ENCODE measurements around the gene SOCS1.
"Not testable (repeated sequence)": the region's sequence is repeated elsewhere in the genome, so short reads cannot be mapped to it uniquely, and the experiment has no call there.

The SOCS1 gene

GRCh38 chr16:11255737-11256660, at the start of gene SOCS1:
Gene SOCS1, minus strand, starts transcription at chr16:11256204. Its CDS starts 726 bp downstream, at chr16:11255478.
- DNase-seq = peak; percentile 86

GRCh38 chr16:11303405-11304138, 47.6 kb upstream of the SOCS1 start:
- no peak for DNase-seq

DNA sequence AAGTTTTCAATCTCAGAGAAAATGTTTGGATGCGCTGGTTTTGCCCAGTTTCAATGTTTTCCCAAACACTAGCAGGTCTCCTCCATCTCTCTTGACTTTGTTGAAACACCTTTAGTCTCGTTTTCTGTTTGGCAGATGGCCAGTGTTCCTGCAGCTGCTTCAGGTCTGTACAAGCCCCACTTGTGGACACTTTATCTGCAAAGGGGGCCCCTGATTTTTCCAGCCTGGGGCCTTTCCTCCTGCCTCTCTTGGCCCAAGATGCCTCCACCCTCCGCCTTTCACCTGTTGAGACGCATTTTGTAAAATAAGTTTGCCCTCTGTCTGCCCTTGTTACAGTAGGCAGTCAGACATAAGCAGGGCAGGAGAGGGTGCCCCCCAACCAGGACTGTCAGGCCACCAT, 47.0 kb upstream of the SOCS1 start:
- no peak for DNase-seq

DNA sequence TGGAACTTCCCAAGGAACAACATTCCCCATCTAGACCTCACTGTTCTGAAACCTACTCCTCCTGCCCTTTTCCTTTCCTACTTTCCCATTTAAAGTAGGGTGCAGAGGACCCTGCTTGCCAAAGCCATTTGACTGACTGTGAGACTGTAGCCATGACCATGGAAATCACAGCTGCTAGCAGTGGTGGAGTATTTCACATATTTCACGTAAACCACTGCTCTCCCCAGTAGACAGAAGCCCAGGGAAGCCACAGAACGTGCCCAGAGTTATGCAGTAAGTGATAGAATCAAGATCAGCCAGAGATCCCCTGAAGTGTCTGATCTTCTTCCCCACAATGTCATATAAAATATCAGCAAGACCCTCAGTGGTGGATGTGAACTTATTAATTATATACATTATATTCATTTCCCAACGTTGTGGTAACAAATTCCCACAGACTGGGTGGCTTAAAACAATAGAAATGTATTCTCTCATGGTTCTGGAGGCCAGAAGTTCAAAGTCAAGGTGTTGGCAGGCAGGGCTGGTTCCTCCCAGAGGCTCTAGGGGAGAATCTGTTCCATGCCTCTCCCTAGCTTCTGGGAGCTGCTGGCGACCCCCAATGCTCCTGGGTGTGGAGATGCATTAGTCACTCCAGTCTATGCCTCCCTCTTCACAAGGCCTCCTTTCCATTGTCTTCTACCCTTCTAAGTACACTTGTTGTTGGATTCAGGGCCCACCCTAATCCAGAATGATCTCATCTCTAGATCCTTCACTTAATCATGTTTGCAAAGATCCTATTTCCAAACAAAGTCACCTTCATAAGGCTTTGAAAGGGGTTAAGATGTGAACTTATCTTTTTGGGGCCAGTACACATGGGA, 45.9 kb upstream of the SOCS1 start:
- no peak for DNase-seq

GRCh38 chr16:11300560-11300892, 44.5 kb upstream of the SOCS1 start:
- no peak for DNase-seq

GRCh38 chr16:11299865-11300559, 44.0 kb upstream of the SOCS1 start:
- DNase-seq = no peak

GRCh38 chr16:11298950-11299547, 43.0 kb upstream of the SOCS1 start:
- DNase-seq = not testable (repeated sequence)

- no peak for DNase-seq
These were observed 42.3 kb upstream of the SOCS1 start for GRCh38 chr16:11298143-11298900.

- no peak for DNase-seq
These were observed 41.6 kb upstream of the SOCS1 start for GRCh38 chr16:11297492-11298142.

GRCh38 chr16:11296706-11297491, 40.9 kb upstream of the SOCS1 start:
- DNase-seq = no peak

GRCh38 chr16:11296351-11296705, 40.3 kb upstream of the SOCS1 start:
- no peak for DNase-seq

DNA sequence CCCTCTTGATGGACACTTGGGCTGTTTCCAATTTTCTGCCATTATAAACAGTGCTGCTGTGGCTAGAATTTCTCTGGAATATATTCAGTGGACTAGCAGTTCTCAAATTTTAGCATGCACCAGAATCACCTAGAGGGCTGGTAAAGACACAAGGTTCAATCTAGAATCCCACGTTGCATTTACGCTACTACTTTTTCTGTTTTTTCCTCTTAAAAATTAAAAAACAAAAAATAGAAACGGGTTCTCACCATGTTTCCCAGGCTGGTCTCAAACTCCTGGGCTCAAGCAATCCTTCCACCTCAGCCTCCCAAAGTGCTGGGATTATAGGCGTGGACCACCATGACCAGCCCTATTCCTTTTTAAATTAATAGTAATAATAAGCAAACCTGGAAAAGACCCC, 39.7 kb upstream of the SOCS1 start:
- no peak for DNase-seq

- DNase-seq = no peak
These were observed 36.2 kb upstream of the SOCS1 start for GRCh38 chr16:11292076-11292748.

GRCh38 chr16:11291091-11291703, 35.2 kb upstream of the SOCS1 start:
- no peak for DNase-seq

DNA sequence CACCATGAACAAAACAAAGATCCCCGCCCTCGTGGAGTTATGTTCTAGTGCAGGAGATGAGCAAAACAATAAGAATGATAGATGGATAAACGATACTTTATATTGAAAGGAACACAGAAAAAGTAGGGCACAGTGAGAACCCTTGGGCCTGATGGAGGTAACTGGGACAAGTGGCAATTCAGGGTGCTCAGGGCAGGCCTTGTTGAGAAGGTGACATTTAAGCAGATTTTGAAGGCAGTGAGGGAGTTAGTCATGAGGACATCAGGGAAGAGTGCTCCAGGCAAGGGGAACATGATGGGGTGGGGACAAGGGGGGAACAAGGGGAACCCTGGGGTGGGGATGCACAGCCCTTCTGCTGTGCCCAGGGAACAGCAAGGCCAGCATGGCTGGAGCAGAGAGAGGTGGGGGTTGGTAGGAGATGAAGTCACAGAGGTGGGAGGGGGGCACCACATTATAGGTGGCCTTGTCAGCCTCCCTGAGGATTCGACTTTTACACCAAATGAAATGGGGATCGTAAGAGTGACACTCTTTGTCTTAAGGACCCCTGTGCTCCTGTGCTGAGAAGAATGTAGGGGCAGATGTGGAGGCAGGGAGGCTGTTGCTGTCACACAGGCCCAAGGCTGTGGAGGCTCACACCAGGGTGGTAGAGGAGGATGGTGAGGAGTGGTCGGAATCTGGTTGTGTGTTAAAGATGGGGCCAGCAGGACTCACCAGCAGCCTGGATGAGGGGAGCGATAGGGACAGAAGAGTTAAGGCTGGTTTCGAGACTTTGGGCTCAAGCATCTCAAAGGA, 34.3 kb upstream of the SOCS1 start:
- no peak for DNase-seq

DNA sequence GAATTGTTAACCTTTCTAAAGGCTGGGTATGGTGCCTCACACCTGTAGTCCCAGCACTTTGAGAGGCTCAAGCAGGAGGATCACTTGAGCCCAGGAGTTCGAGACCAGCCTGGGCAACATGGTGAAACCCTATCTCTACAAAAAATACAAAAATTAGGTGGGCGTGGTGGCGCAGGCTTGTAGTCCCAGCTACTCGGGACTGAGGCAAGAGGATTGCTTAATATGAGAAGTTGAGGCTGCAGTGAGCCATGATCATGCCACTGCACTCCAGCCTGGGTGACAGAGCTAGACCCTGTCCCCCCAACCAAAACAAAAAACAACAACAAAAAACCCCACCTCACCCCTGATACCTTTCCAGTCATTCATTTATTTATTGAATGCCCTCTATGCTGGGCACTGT, 33.7 kb upstream of the SOCS1 start:
- not testable (repeated sequence) for DNase-seq

GRCh38 chr16:11289202-11289601, 33.2 kb upstream of the SOCS1 start:
- no peak for DNase-seq

DNA sequence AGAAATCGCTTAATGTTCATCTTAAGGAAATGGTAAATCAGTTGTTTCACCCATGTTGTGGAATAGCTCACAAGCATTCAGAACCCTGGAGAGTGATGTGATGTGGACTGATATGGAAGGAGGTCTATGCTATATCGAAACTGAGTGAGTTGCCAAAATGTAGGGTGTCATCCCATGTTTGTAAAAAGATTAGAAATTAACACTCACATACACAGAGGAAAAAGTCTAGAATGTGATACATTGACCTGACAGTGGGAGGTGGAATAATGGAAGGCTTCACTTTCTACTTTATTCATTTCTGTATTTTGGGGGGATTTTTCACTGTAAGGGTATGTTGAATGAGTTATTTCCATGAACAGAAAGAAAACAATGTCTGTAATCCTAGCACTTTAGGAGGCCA, 29.8 kb upstream of the SOCS1 start:
- no peak for DNase-seq

Measured in NCI-H82 (cell line).